D721Med (cell line): ENCODE measurements around the gene TRDMT1.

Experiments used
- DNase-seq: peaks from one replicate; pipeline ENCODE4 v3.0.0; 2011; ENCODE audit warnings: low spot score; ENCODE audit not compliant: insufficient read length
- FAIRE-seq: peaks from 2 replicates; lab custom pipeline; 2011; peaks lifted over from hg19 to GRCh38; lab: Jason Lieb, UNC
- TF ChIP-seq, protein P1 (sequence below): IDR thresholded peaks from 2 replicates; pipeline ENCODE4 v1.5.1; 2012; ENCODE audit warnings: mild to moderate bottlenecking, control low read depth; ENCODE audit not compliant: insufficient read depth; ENCODE audit errors: missing control alignments

Gene TRDMT1

DNA sequence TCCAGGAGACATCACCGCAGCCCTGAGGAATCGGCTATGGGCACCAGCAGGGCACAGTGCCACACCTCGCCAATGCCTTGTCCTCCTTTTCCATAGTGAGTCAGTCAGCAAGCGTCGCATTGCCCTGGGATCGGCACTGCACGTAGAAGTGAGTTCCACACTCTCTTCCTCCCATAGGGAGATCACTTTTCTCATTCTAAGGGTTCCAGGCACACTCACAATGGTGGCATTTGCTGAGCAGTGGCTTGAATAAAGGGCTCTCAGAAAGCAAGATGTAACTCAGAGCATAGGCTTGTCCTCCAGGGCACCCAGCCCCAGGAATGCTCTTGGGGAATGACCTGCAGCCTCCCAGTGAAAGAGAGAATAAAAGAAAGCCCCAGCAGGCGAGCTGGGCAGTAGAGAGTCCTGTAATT, 25.4 kb upstream of the TRDMT1 start:
- no peak for DNase-seq
- TF ChIP-seq, protein P1, sequence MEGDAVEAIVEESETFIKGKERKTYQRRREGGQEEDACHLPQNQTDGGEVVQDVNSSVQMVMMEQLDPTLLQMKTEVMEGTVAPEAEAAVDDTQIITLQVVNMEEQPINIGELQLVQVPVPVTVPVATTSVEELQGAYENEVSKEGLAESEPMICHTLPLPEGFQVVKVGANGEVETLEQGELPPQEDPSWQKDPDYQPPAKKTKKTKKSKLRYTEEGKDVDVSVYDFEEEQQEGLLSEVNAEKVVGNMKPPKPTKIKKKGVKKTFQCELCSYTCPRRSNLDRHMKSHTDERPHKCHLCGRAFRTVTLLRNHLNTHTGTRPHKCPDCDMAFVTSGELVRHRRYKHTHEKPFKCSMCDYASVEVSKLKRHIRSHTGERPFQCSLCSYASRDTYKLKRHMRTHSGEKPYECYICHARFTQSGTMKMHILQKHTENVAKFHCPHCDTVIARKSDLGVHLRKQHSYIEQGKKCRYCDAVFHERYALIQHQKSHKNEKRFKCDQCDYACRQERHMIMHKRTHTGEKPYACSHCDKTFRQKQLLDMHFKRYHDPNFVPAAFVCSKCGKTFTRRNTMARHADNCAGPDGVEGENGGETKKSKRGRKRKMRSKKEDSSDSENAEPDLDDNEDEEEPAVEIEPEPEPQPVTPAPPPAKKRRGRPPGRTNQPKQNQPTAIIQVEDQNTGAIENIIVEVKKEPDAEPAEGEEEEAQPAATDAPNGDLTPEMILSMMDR, result no peak
- no peak for FAIRE-seq

DNA sequence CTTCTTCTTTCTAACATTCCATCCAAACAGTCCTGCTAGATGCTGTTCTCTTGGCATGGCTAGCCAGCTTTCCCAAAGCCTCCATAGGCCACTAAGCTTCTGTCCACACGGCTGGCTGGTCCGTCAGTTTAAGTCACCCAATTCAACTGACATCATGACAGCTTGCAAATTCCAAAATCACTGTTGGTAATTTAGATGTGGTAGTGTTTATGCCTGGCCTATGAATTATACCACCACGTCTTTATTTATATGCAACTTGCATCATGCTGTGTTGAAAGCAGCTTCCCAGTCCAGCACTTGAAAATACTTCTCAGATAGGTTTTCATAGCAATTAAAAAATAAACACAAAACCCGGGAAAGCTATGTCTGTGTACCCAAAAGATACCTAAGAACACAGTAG, 24.3 kb upstream of the TRDMT1 start:
- TF ChIP-seq, protein P1, result no peak
- FAIRE-seq (no peak), DNase-seq (no peak)

DNA sequence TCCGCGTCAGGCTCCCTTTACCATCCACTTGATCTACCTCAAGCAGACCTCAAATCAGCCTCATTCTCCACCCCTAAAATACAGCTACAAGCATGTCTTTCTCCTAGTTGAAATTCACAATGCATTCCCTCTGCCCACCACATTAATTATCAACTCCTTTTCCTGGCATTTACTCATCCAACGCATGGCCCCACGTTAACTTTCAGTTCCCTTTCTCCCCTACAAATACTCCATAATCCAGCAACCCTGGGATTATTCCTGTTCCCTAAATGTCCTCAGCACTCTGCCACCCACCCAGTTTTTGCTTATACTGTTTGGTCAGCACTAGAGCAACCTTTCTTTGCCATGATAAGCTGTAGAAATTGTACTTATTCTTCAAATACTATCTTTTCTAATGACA, 20.9 kb upstream of the TRDMT1 start:
- DNase-seq (no peak), FAIRE-seq (no peak)
- TF ChIP-seq, protein P1, result no peak

DNA sequence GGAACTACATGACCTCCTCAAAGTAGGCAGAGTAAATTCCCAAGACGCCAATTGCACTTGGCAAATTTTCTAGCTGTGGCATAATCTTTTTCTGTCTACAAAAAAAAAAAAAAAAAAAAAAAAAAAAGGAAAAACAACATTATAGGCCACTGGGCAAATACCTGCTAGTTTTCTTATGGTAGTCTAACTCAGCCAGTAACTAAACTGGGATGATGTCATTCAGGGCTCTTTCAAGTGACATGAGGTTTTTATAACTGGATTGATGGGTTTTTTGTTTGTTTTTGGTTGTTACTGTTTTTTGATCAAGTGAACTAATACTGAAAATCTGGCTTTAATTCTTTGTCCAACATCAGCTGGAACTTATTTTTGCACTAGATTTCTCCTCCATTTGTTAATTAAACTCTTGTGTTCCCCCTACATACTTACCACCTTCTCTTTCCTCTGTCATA, 19.2 kb upstream of the TRDMT1 start:
- DNase-seq (no peak), FAIRE-seq (no peak)
- TF ChIP-seq, protein P1, result no peak

DNA sequence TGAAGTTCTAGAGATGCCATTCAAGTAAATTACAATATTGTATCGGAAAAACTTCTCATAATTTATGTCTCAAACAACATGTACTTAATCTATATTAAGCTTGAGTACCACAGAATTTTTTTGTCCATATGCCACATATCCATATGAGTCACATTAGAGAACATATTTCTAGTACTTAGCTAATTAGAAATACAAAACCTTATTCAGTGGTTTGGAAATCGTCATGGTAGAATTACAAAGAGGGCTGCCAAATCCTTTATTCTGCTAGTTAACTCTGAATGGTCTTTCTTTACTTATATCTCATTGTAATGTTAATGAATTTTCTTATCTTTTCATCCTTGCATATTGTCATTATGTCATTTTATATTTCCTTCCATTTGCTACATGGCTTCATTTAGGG, 17.6 kb upstream of the TRDMT1 start:
- TF ChIP-seq, protein P1, result no peak
- DNase-seq (no peak), FAIRE-seq (no peak)

DNA sequence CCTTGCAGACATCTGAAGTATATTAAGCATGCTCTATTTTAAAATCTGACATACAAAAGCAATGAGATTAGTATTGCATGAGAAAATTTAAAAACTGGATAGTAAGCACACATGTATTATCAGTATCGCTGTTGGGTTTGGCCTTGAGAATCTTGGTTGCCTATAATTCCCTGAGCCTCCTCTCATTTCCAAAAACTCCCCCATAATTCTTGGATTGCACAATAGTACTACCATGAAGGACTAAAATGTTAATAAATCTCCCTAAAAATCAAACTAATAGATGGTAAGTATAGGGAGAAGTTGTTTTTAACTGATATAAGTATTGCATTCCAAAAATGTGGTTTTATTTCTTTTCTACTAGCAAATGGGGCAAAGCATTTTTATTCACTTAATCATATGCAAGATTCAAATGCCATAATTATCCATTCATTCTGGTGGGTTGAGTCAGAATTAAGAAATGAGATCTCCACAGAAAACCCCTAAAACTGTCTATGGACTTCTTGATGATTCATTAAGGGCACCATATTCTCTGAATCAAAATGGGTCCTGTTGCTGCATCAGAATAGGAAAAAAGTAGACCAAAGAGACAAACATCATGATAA, 16.3 kb upstream of the TRDMT1 start:
- no peak for FAIRE-seq
- no peak for DNase-seq
- TF ChIP-seq, protein P1, result no peak

DNA sequence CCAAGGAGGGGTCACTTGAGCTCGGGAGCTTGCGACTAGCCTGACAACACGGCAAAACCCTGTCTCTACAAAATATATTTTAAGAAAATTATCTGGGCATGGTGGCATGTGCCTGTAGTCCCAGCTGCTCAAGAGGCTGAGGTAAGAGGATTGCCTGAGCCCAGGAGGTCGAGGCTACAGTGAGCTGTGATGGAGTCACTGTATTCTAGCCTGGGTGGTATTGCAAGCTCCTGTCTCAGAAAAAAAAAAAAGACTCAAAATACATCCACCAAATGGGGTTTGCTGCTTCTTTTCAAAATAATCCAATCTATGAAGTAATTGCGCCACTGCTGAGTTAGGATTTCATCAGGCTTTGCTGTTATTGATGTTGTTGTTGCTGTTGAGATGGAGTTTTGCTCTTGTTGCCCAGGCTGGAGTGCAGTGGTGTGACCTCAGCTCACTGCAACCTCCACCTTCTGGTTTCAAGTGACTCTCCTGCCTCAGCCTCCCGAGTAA, 15.5 kb upstream of the TRDMT1 start:
- FAIRE-seq (no peak), DNase-seq (no peak)
- TF ChIP-seq, protein P1, result no peak
